ENCODE measurements around the gene AP1S3.

Gene AP1S3

DNA sequence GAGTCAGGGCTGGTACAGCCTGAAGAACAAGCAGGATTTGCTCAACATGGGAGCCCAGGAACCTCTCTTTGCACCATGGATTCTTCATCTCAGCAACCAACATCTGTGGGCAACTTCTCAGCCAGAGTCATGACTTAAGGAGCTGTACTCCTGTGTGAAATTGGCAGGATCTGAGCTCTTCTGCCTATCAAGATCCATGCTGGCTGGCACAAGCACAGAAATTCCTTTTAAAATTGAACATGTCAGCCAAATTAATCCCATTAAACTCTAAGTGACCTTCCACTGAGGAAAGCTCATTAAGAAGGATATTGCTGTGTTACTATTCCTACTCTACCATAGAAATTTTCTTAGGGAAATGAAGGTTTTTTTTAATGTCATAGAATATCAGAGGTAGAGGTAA lies 124.7 kb downstream of the AP1S3 start:
- no peak for DNase-seq

- no peak for DNase-seq
These were observed 125.6 kb downstream of the AP1S3 start for GRCh38 chr2:223711596-223712326.
